ENCODE data around the gene ABHD12B. TPM values are rescaled to one million over a fixed set of nuclear protein-coding genes. Genes with fewer than 3 reads are reported as not detected.
"Not testable (repeated sequence)": the region's sequence is repeated elsewhere in the genome, so short reads cannot be mapped to it uniquely, and the experiment has no call there.

ABHD12B gene
- total RNA-seq, 4 donors from 2014 or later = 20.9 to 77.3 (median 36.2) TPM

DNA sequence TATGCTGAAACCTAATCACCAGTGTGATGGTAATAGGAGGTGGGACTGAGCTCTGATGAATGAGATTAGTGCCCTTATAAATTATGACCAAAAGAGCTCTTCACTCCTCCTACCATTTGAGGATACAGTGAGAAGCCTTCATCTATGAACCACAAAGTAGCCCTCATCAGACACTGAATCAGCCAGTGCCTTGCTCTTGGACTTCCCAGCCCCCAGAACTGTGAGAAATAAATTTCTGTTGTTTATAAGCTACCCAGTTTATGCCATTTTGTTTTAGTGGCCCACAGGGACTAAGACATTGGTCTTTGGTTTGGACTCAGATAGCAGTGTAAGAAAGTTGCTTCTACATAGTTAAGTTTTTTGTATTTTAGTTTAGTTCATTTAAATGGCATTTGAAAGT, 32.9 kb downstream of the ABHD12B start:
- intact Hi-C loops (cut with DNase I; ENCODE audit: low total_unique reads) = no loop called here
- DNase-seq (ENCODE audit: low spot score in 2 of 2) = no peak
- H3K4me3 ChIP-seq (ENCODE audit: low read depth, poor library complexity, severe bottlenecking) = no peak overlapping the region
- no peak for TF ChIP-seq POLR2A (IDR thresholded peaks at IDR 0.05)
- TF ChIP-seq, protein P1, sequence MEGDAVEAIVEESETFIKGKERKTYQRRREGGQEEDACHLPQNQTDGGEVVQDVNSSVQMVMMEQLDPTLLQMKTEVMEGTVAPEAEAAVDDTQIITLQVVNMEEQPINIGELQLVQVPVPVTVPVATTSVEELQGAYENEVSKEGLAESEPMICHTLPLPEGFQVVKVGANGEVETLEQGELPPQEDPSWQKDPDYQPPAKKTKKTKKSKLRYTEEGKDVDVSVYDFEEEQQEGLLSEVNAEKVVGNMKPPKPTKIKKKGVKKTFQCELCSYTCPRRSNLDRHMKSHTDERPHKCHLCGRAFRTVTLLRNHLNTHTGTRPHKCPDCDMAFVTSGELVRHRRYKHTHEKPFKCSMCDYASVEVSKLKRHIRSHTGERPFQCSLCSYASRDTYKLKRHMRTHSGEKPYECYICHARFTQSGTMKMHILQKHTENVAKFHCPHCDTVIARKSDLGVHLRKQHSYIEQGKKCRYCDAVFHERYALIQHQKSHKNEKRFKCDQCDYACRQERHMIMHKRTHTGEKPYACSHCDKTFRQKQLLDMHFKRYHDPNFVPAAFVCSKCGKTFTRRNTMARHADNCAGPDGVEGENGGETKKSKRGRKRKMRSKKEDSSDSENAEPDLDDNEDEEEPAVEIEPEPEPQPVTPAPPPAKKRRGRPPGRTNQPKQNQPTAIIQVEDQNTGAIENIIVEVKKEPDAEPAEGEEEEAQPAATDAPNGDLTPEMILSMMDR (IDR thresholded peaks at IDR 0.05) = no peak

DNA sequence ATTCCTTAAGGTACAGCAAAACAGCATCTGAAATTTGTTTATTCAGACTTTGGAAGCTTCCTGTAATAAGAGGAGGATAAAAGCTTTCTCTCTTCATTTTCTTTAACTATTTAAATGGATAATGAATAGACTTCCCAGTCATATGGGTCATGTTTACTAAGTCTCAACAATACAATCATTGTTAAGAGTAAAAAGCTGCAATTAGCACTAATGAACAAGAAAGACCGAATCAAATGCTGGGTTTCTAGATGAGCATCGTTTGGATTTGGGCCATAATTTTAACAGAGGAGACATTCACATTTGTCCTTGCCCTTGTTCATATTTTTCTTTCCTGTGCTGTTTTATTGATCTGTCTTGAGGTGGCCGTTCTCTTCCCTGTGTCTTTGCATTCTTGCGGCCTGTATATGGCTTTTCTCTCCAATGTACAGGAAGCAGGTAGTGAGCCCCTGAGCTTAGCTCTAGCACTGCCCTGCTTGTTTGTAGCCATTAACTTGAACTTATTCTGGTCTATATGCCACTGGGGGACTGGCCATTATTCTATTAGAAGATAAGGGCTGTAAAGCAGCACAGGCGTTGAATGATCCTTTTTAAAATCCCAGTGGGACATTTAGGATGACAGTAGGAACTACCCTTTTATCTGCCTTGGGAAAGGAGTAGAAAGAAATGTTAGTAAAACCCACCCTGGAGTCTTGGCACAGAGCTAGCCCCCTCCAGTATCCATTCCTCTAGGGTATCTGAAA, 34.6 kb downstream of the ABHD12B start:
- WGBS, 2 donors = 65 to 72% methylated on average over 5 of the region's 5 CpGs

DNA sequence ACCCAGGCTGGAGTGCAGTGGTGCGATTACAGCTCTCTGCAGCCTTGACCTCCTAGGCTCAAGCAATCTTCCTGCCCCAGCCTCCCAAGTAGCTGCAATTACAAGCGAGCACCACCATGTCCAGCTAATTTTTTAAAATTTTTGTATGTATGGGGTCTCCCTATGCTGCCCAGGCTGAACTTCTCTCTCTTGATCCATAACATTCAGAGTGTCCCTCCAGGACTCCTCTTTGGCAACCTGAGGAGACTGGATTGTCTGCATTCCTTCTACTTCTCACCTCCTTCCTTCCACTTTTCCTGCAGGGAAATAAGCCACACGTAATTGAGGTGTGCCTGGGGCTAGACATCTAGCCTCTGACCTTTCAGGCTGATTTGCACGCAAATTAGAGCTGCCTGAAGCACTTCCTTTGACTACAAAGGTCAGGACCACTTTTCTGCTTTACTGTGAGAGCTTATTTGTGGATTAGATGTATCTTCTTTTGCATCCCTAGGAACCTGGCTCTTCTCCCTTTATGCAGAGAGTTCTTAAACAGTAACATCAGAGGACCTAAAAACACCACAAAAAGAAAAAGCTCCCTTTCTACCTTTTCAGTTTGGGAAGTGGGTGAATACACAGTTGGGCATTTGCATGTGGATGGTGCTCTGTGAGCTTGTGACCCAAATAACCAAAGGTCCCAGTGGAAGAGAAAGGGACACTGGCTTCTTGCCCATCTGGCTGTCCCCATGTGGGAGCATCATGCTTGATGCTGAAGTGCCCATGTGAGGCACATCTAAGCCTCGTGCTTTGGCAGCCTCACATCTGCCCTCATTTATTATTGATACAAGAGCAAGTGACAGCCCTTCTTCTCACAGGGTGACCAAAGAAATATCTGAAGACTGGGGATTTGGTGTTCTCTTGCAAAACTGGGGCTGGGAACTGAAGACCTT, 38.9 kb downstream of the ABHD12B start:
- no peak overlapping the region for H3K4me3 ChIP-seq (ENCODE audit: low read depth, poor library complexity, severe bottlenecking)
- no peak for DNase-seq (ENCODE audit: low spot score in 2 of 2)
- intact Hi-C loops (cut with DNase I; ENCODE audit: low total_unique reads) = no loop called here
- WGBS, 2 donors = 73 to 79% methylated on average over 5 of the region's 5 CpGs
- TF ChIP-seq POLR2A (IDR thresholded peaks at IDR 0.05) = no peak
- TF ChIP-seq, protein P1 (IDR thresholded peaks at IDR 0.05) = no peak

More for the DNA sequence above, 34.6 kb downstream of the ABHD12B start:
- no peak for DNase-seq (ENCODE audit: low spot score in 2 of 2)
- intact Hi-C loops (cut with DNase I; ENCODE audit: low total_unique reads) = no loop called here
- H3K4me3 ChIP-seq (ENCODE audit: low read depth, poor library complexity, severe bottlenecking) = no peak overlapping the region
- no peak for TF ChIP-seq POLR2A (IDR thresholded peaks at IDR 0.05)
- TF ChIP-seq, protein P1 (IDR thresholded peaks at IDR 0.05) = no peak

DNA sequence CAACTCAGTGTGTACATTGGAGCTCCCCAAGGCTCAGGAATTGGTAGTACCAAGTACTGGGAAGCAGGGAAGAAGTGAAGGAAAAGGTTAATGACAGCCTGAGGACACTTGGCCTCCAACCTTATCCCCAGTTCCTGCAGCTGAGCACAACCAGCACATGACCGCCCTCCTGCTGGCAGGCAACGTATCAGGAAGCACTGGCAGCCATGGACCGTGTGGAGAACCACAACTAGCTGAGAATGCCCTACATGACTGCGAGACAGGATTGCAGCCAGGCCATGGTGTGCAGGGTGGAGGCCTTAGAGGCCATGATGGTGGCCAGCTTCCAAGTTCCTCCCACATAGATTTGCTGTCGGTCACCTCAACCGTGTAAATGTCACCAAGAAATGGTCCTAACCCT, 45.6 kb downstream of the ABHD12B start:
- H3K4me3 ChIP-seq (ENCODE audit: low read depth, poor library complexity, severe bottlenecking) = no peak overlapping the region
- DNase-seq (ENCODE audit: low spot score in 2 of 2) = no peak
- no peak for TF ChIP-seq POLR2A (IDR thresholded peaks at IDR 0.05)
- TF ChIP-seq, protein P1 (IDR thresholded peaks at IDR 0.05) = no peak
- 76 to 91% methylated on average over 6 of the region's 6 CpGs for WGBS, 2 donors
- intact Hi-C loops (cut with DNase I; ENCODE audit: low total_unique reads) = no loop called here

DNA sequence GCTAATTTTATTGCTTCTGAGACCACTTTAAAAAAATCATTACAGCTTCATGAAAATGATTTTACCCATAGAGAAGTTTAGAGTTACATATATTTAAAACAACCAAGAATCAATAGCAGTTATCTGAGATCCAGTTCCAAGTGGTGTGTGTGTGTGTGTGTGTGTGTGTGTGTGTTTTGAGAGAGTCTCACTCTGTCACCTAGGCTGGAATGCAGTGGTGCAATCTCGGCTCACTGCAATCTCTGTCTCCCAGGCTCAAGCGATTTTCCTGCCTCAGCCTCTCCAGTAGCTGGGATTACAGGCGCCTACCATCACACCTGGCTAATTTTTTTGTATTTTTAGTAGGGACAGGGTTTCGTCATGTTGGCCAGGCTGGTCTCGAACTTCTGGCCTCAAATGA, 47.7 kb downstream of the ABHD12B start:
- intact Hi-C loops (cut with DNase I; ENCODE audit: low total_unique reads); H3K4me3 ChIP-seq (ENCODE audit: low read depth, poor library complexity, severe bottlenecking); DNase-seq (ENCODE audit: low spot score in 2 of 2): not testable (repeated sequence)
- WGBS, 2 donors = 83 to 88% methylated on average over 5 of the region's 5 CpGs

Data from lower leg skin (tissue), 4 donors.